T-cell (primary cell): ENCODE measurements around the gene DLG1. TPM values are rescaled to one million over a fixed set of nuclear protein-coding genes. Genes with fewer than 3 reads are reported as not detected.

Experiments used
- ATAC-seq, 4 experiments: fragments of 200-7000 bp in 3 of 4; fragments of 150-1000 bp in 1 of 4; cut with Tn5 transposase; replicated peaks in 1 of 4; 1 replicate in 3 of 4; 2 replicates in 1 of 4; pipeline ENCODE4 v1.10.0; 2021; ENCODE audit warnings: moderate library complexity in 3 of 4, mild to moderate bottlenecking in 2 of 4, moderate number of reproducible peaks in 1 of 4
- CTCF ChIA-PET, 2 donors: fragments of 300-600 bp; sonication (Branson Sonifier 250); formaldehyde crosslinking; loops; one replicate each; lab custom pipeline; 2022; ENCODE audit warnings: antibody characterized with exemption in 2 of 2; lab: Charles Lee
- POLR2A ChIA-PET, 2 donors: fragments of 300-600 bp; sonication (Branson Sonifier 250); formaldehyde crosslinking; loops; one replicate each; lab custom pipeline; 2022; ENCODE audit warnings: antibody characterized with exemption in 2 of 2; lab: Charles Lee
- DNase-seq, 35 experiments: peaks; one replicate each; pipeline versions ENCODE4 v3.0.0 to v3.0.0-alpha.2; 2013 to 2023
- H3K27ac ChIP-seq: one replicate; pipeline ENCODE4 v1.5.1; 2013; ENCODE audit warnings: low read length
- H3K27me3 ChIP-seq, 2 experiments: replicated peaks in 1 of 2; 1 replicate in 1 of 2; 2 replicates in 1 of 2; pipeline versions ENCODE4 v1.6.1 to v1.7.0; 2013; ENCODE audit warnings: low read length in 1 of 2, mixed read lengths in 1 of 2; ENCODE audit not compliant: control insufficient read depth in 2 of 2, insufficient read depth in 2 of 2; ENCODE audit errors: extremely low read depth in 1 of 2
- H3K36me3 ChIP-seq, 2 donors: 1 replicate in 1 of 2; 2 replicates in 1 of 2; pipeline versions ENCODE4 v1.6.1 to v1.7.0; 2013; ENCODE audit warnings: low read length in 1 of 2; ENCODE audit not compliant: control insufficient read depth in 2 of 2, insufficient read depth in 1 of 2; ENCODE audit errors: extremely low read depth in 1 of 2
- H3K4me1 ChIP-seq, 2 experiments: 1 replicate in 1 of 2; 2 replicates in 1 of 2; pipeline versions ENCODE4 v1.6.1 to v1.7.0; 2013; ENCODE audit warnings: low read length in 2 of 2, mixed read lengths in 1 of 2; ENCODE audit not compliant: insufficient read depth in 2 of 2, control insufficient read depth in 1 of 2; ENCODE audit errors: extremely low read depth in 1 of 2
- H3K4me3 ChIP-seq, 2 donors: 1 replicate in 1 of 2; 2 replicates in 1 of 2; pipeline versions ENCODE4 v1.5.1 to v1.7.0; 2013; ENCODE audit warnings: mild to moderate bottlenecking in 2 of 2, low read length in 1 of 2, moderate library complexity in 1 of 2; ENCODE audit not compliant: control insufficient read depth in 1 of 2; ENCODE audit errors: extremely low read depth in 1 of 2
- H3K9me3 ChIP-seq: 2 replicates; pipeline ENCODE4 v1.7.0; 2013
- H3K27ac Mint-ChIP-seq, 2 donors: one replicate each; pipeline ENCODE4 v1.8.0; 2020 to 2021; ENCODE audit warnings: mild to moderate bottlenecking in 2 of 2, mixed read lengths in 2 of 2
- H3K27me3 Mint-ChIP-seq, 2 donors: one replicate each; pipeline ENCODE4 v1.8.0; 2021 to 2022; ENCODE audit warnings: mixed read lengths in 2 of 2
- H3K36me3 Mint-ChIP-seq: one replicate; pipeline ENCODE4 v1.8.0; 2021; ENCODE audit warnings: mixed read lengths
- H3K4me1 Mint-ChIP-seq, 3 donors: one replicate each; pipeline ENCODE4 v1.8.0; 2020 to 2022; ENCODE audit warnings: mixed read lengths in 3 of 3, mild to moderate bottlenecking in 1 of 3
- H3K4me3 Mint-ChIP-seq, 3 donors: one replicate each; pipeline ENCODE4 v1.8.0; 2020 to 2022; ENCODE audit warnings: mild to moderate bottlenecking in 3 of 3, mixed read lengths in 3 of 3, moderate library complexity in 3 of 3
- H3K9me3 Mint-ChIP-seq, 3 donors: one replicate each; pipeline ENCODE4 v1.8.0; 2020 to 2022; ENCODE audit warnings: mixed read lengths in 3 of 3
- WGBS: methylation state at CpG from one replicate; pipeline ENCODE4 v1.1.5; 2013; ENCODE audit warnings: missing lambda C conversion rate; ENCODE audit not compliant: insufficient coverage; 5-methylcytosine and 5-hydroxymethylcytosine counted together
- total RNA-seq, 35 experiments: library from RNA in 6 of 35; stranded (reverse) in 6 of 35; fragments of 120-200 nt in 1 of 35; gene quantifications; one replicate each; pipeline versions ENCODE4 v1.2.1 to v1.2.4 and lab custom pipeline; 2013 to 2026

DLG1 gene
- total RNA-seq, 5 donors from 2014 or later (not counting 1 experiment from before 2014, with no cell fraction given): 65.5 to 96.5 (median 68.4) TPM

GRCh38 chr3:197241173-197241572 lies 57.2 kb downstream of the DLG1 start:
- Mint-ChIP-seq H3K4me3 (no peak overlapping the region), H3K27ac (no peak overlapping the region), H3K36me3 (peaks cover 71% of the 10 kb centered on the region), H3K4me1 (peaks cover 30 to 46% (median 44%) of the 10 kb centered on the region in 3 donors), H3K27me3 (no peaks in the 10 kb centered on the region), H3K9me3 (peaks cover 7 to 49% (median 21%) of the 10 kb centered on the region in 3 donors)
- peaks cover 0 to 13% of the 10 kb centered on the region in 2 donors for H3K36me3 ChIP-seq
- ChIA-PET CTCF (interaction anchor here in 1 of 2 donors (0.6 kb wide), 1 partner anchor 14 kb away, joined by 4 read pairs; no protein-coding TSS in a partner anchor), POLR2A (no interaction called here)
- H3K27me3 ChIP-seq: no peaks in the 10 kb centered on the region
- no peak for ATAC-seq
- peaks cover 14% of the 10 kb centered on the region for H3K9me3 ChIP-seq
- H3K27ac ChIP-seq: no peak overlapping the region
- no peak overlapping the region for H3K4me3 ChIP-seq
- H3K4me1 ChIP-seq: no peaks in the 10 kb centered on the region
- WGBS: no CpG with 5 or more reads among the region's 2 CpGs
- DNase-seq: no peak

GRCh38 chr3:197239857-197240256 lies 58.6 kb downstream of the DLG1 start:
- no peak overlapping the region for H3K4me3 ChIP-seq
- Mint-ChIP-seq H3K27ac (no peak overlapping the region), H3K4me1 (peaks cover 37 to 54% (median 51%) of the 10 kb centered on the region in 3 donors), H3K9me3 (peaks cover 7 to 46% (median 21%) of the 10 kb centered on the region in 3 donors), H3K4me3 (no peak overlapping the region), H3K36me3 (peaks cover 74% of the 10 kb centered on the region), H3K27me3 (no peaks in the 10 kb centered on the region)
- no peaks in the 10 kb centered on the region for H3K4me1 ChIP-seq
- WGBS: no CpG with 5 or more reads among the region's 1 CpG
- peaks cover 14% of the 10 kb centered on the region for H3K9me3 ChIP-seq
- no peak for ATAC-seq
- ChIA-PET POLR2A (no interaction called here), CTCF (interaction anchor here in 1 of 2 donors (0.6 kb wide), 1 partner anchor 20 kb away, joined by 3 read pairs; no protein-coding TSS in a partner anchor)
- no peak overlapping the region for H3K27ac ChIP-seq
- H3K36me3 ChIP-seq: peaks cover 0 to 12% of the 10 kb centered on the region in 2 donors
- no peaks in the 10 kb centered on the region for H3K27me3 ChIP-seq
- DNase-seq: no peak

GRCh38 chr3:197238842-197239241 lies 59.6 kb downstream of the DLG1 start:
- Mint-ChIP-seq H3K27ac (peak overlapping the region in 1 of 2 donors; percentile 10), H3K36me3 (peaks cover 71% of the 10 kb centered on the region), H3K9me3 (peaks cover 7 to 38% (median 21%) of the 10 kb centered on the region in 3 donors), H3K4me1 (peaks cover 47 to 63% (median 59%) of the 10 kb centered on the region in 3 donors), H3K4me3 (no peak overlapping the region), H3K27me3 (no peaks in the 10 kb centered on the region)
- no peak overlapping the region for H3K27ac ChIP-seq
- peaks cover 14% of the 10 kb centered on the region for H3K9me3 ChIP-seq
- DNase-seq (no peak), ATAC-seq (no peak)
- H3K36me3 ChIP-seq: peaks cover 0 to 3% of the 10 kb centered on the region in 2 donors
- H3K27me3 ChIP-seq: no peaks in the 10 kb centered on the region
- no peak overlapping the region for H3K4me3 ChIP-seq
- no CpG with 5 or more reads among the region's 1 CpG for WGBS
- no peaks in the 10 kb centered on the region for H3K4me1 ChIP-seq
- CTCF ChIA-PET: no interaction called here
- POLR2A ChIA-PET: no interaction called here

- no peaks in the 10 kb centered on the region for H3K4me1 ChIP-seq
- H3K4me3 ChIP-seq: no peak overlapping the region
- Mint-ChIP-seq H3K9me3 (peaks cover 7 to 30% (median 16%) of the 10 kb centered on the region in 3 donors), H3K4me1 (peaks cover 50 to 64% (median 61%) of the 10 kb centered on the region in 3 donors), H3K27ac (no peak overlapping the region), H3K27me3 (no peaks in the 10 kb centered on the region), H3K36me3 (peaks cover 61% of the 10 kb centered on the region), H3K4me3 (no peak overlapping the region)
- CTCF ChIA-PET: interaction anchor here in 1 of 2 donors (0.6 kb wide), 1 partner anchor 17 kb away, joined by 3 read pairs; no protein-coding TSS in a partner anchor
- no CpG with 5 or more reads among the region's 4 CpGs for WGBS
- POLR2A ChIA-PET: interaction anchor here in 1 of 2 donors (0.6 kb wide), 1 partner anchor 68 kb away, joined by 6 read pairs; no protein-coding TSS in a partner anchor
- H3K36me3 ChIP-seq: peaks cover 0 to 3% of the 10 kb centered on the region in 2 donors
- no peak for DNase-seq
- no peak overlapping the region for H3K27ac ChIP-seq
- peaks cover 11% of the 10 kb centered on the region for H3K9me3 ChIP-seq
- ATAC-seq: no peak
- H3K27me3 ChIP-seq: no peaks in the 10 kb centered on the region
These were observed 60.5 kb downstream of the DLG1 start for GRCh38 chr3:197237897-197238296.

- Mint-ChIP-seq H3K4me3 (no peak overlapping the region), H3K9me3 (peaks cover 3 to 17% (median 4%) of the 10 kb centered on the region in 3 donors), H3K27ac (no peak overlapping the region), H3K27me3 (no peaks in the 10 kb centered on the region), H3K36me3 (peaks cover 47% of the 10 kb centered on the region), H3K4me1 (peaks cover 58 to 67% (median 67%) of the 10 kb centered on the region in 3 donors)
- Histone ChIP-seq H3K4me3 (no peak overlapping the region), H3K27me3 (no peaks in the 10 kb centered on the region), H3K27ac (no peak overlapping the region), H3K4me1 (no peaks in the 10 kb centered on the region), H3K9me3 (no peaks in the 10 kb centered on the region), H3K36me3 (peaks cover 0 to 3% of the 10 kb centered on the region in 2 donors)
- DNase-seq (no peak), ATAC-seq (no peak)
- 100% methylated on average over 1 of the region's 4 CpGs for WGBS
- ChIA-PET POLR2A (no interaction called here), CTCF (interaction anchor here in 1 of 2 donors (0.5 to 0.7 kb wide), 3 partner anchors 210 to 1699 kb away, joined by 3 to 4 read pairs (median 3); no protein-coding TSS in a partner anchor)
These were observed 62.0 kb downstream of the DLG1 start for GRCh38 chr3:197236362-197236761.

DNA sequence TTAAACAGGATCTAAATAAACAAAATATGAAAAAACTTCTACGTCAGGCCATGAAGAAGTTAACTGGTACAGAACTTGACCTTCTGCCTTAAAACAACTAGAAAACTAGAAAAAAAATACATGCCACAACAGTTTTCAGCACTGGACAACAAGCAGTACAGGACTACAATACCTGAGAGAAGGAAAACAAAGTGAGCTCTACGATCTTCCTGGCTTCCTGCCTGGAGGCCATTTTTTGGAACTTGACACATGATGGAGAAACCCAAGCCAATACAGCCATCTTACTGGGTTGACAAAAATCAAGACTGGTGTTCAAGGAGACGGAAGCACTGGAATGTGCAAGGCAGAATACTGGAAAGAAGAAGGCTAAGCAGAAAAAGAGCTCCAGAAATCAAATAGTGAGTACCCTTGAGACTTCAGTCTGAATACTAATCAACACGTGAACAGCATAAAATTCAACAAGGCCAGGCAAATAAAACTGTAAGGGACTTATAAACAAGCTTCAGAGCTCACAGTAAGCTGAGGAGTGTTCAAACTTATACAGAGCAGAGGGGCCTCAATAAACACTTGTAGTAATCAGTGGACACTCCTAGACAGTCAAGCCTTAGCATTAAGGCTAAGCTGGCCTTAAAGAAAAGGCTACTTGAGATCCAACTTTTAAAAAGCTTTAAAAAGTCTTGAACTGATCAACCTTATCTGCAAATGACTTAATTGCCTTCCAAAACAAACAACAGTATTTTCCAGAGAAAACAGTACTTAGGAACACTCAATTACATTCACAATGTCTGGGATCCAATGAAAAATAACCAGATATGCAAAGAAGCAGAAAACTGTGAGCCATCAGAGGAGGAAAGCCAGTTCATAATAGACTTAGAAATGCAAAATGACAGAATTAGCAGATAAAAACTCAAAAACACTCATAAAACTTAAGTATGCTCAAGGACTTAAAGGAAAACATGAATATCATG lies 63.2 kb downstream of the DLG1 start:
- POLR2A ChIA-PET: interaction anchor here in 1 of 2 donors (0.5 kb wide), 1 partner anchor 764 kb away, joined by 3 read pairs; no protein-coding TSS in a partner anchor
- Histone ChIP-seq H3K4me1 (no peaks in the 10 kb centered on the region), H3K27ac (no peak overlapping the region), H3K27me3 (no peaks in the 10 kb centered on the region), H3K4me3 (no peak overlapping the region), H3K36me3 (peaks cover 0 to 3% of the 10 kb centered on the region in 2 donors), H3K9me3 (no peaks in the 10 kb centered on the region)
- Mint-ChIP-seq H3K27me3 (no peaks in the 10 kb centered on the region), H3K9me3 (peaks cover 0 to 5% (median 3%) of the 10 kb centered on the region in 3 donors), H3K36me3 (peaks cover 37% of the 10 kb centered on the region), H3K4me1 (peaks cover 54 to 64% (median 61%) of the 10 kb centered on the region in 3 donors), H3K27ac (no peak overlapping the region), H3K4me3 (no peak overlapping the region)
- WGBS: no CpG with 5 or more reads among the region's 4 CpGs
- CTCF ChIA-PET: interaction anchor here (0.6 to 1.8 kb wide), 4 partner anchors 10 to 1698 kb away, joined by 3 to 4 read pairs (median 4); no protein-coding TSS in a partner anchor
- ATAC-seq (no peak), DNase-seq (no peak)
